ENCODE results near the gene PRR23E.

GRCh38 chr3:127144631-127145030 is 48.3 kb upstream of the PRR23E start:
- TF ChIP-seq POLR2AphosphoS5 (IDR thresholded peaks at IDR 0.05; ENCODE audit: low read length), result no peak
- TF ChIP-seq TCF7 (IDR thresholded peaks at IDR 0.05; ENCODE audit: borderline replicate concordance), result no peak
